HepG2 (cell line): ENCODE measurements around the gene ARID3C. TPM values are rescaled to one million over a fixed set of nuclear protein-coding genes. Genes with fewer than 3 reads are reported as not detected.

Experiments
- HBP1 ChIP-seq: IDR thresholded peaks from 2 replicates; pipeline ENCODE4 v1.6.1; 2016; ENCODE audit warnings: low read depth, control low read depth
- HOXA3 ChIP-seq: sonication (generic); formaldehyde crosslinking; IDR thresholded peaks from 2 replicates; pipeline ENCODE4 v1.5.0; 2020; ENCODE audit warnings: missing genetic modification reagents
- ISL2 ChIP-seq: sonication (generic); formaldehyde crosslinking; IDR thresholded peaks from 2 replicates; pipeline ENCODE4 v1.5.0; 2020; ENCODE audit warnings: missing genetic modification reagents
- KDM6A ChIP-seq: IDR thresholded peaks from 2 replicates; pipeline ENCODE4 v1.6.1; 2016; ENCODE audit warnings: low read depth
- MIER3 ChIP-seq: IDR thresholded peaks from 2 replicates; pipeline ENCODE4 v1.6.1; 2016; ENCODE audit warnings: missing compliant biosample characterization, borderline replicate concordance
- POGZ ChIP-seq: sonication (generic); formaldehyde crosslinking; IDR thresholded peaks from 2 replicates; pipeline ENCODE4 v1.4.0; 2020; ENCODE audit warnings: mild to moderate bottlenecking, missing genetic modification reagents
- POLR2AphosphoS2 ChIP-seq: IDR thresholded peaks from 2 replicates; pipeline ENCODE4 v1.6.1; 2011; ENCODE audit warnings: low read depth, low read length, improper control_type of control experiment
- RBM22 ChIP-seq: fragments of 200-400 bp; formaldehyde crosslinking; optimal IDR thresholded peaks from 2 replicates; pipeline ENCODE3; 2017; ENCODE audit warnings: mild to moderate bottlenecking, low read length, moderate library complexity
- REPIN1 ChIP-seq: sonication (generic); formaldehyde crosslinking; IDR thresholded peaks from 2 replicates; pipeline ENCODE4 v1.8.0; 2022; ENCODE audit warnings: missing genetic modification reagents, low read depth, mild to moderate bottlenecking, borderline replicate concordance
- RFXANK ChIP-seq: IDR thresholded peaks from 2 replicates; pipeline ENCODE4 v1.6.1; 2016
- SIN3B ChIP-seq: fragments of 150-350 bp; IDR thresholded peaks from 2 replicates; pipeline ENCODE4 v1.6.1; 2014; ENCODE audit warnings: low read length
- SMARCC2 ChIP-seq: fragments of 450-650 bp; IDR thresholded peaks from 2 replicates; pipeline ENCODE4 v1.6.1; 2017; ENCODE audit warnings: antibody characterized with exemption, mild to moderate bottlenecking
- TBP ChIP-seq: sonication (generic); formaldehyde crosslinking; IDR thresholded peaks from 2 replicates; pipeline ENCODE4 v1.5.0; 2020; ENCODE audit warnings: missing genetic modification reagents
- USF2 ChIP-seq, 2 experiments: sonication (generic) in 1 of 2; formaldehyde crosslinking in 1 of 2; IDR thresholded peaks; 2 replicates each; pipeline versions ENCODE4 v1.5.1 to v1.6.1; 2011 to 2020; ENCODE audit warnings: borderline replicate concordance in 1 of 2, low read depth in 1 of 2, low read length in 1 of 2, mild to moderate bottlenecking in 1 of 2, missing genetic modification reagents in 1 of 2, moderate library complexity in 1 of 2
- ZNF160 ChIP-seq: sonication (generic); formaldehyde crosslinking; IDR thresholded peaks from 2 replicates; pipeline ENCODE4 v1.8.0; 2022; ENCODE audit warnings: mild to moderate bottlenecking, inconsistent platforms, missing genetic modification reagents
- ZNF589 ChIP-seq: sonication (generic); formaldehyde crosslinking; conservative IDR thresholded peaks from 2 replicates; pipeline ENCODE4 v1.8.0; 2022; ENCODE audit warnings: mild to moderate bottlenecking, moderate library complexity, missing genetic modification reagents
- ZNF652 ChIP-seq: IDR thresholded peaks from 2 replicates; pipeline ENCODE4 v1.6.1; 2016; ENCODE audit warnings: low read depth, borderline replicate concordance
- ZNF737 ChIP-seq: sonication (generic); formaldehyde crosslinking; IDR thresholded peaks from 2 replicates; pipeline ENCODE4 v1.5.0; 2020; ENCODE audit warnings: missing genetic modification reagents, mild to moderate bottlenecking, borderline replicate concordance
- ZNF772 ChIP-seq: sonication (generic); formaldehyde crosslinking; IDR thresholded peaks from 2 replicates; pipeline ENCODE4 v1.5.0; 2020; ENCODE audit warnings: mild to moderate bottlenecking, missing genetic modification reagents
- ZNF879 ChIP-seq: sonication (generic); formaldehyde crosslinking; IDR thresholded peaks from 2 replicates; pipeline ENCODE4 v1.8.1; 2023; ENCODE audit warnings: missing genetic modification reagents
- ZSCAN31 ChIP-seq: sonication (generic); formaldehyde crosslinking; IDR thresholded peaks from 2 replicates; pipeline ENCODE4 v1.5.0; 2020; ENCODE audit warnings: low read depth, mild to moderate bottlenecking, missing genetic modification reagents
- polyA plus RNA-seq, 8 experiments: library from polyadenylated mRNA; depleted of rRNA in 3 of 8; stranded (reverse) in 7 of 8; unstranded in 1 of 8; fragments of >200 nt; fragmentation: Illumina TruSeq in 4 of 8; extraction: Trizol in 4 of 8; gene quantifications; 2 replicates each; pipeline versions ENCODE4 v1.2.1 to v1.2.3, GENCODE V29; 2011 to 2016; ENCODE audit warnings: low read depth in 4 of 8, missing spikeins in 1 of 8, mixed read lengths in 1 of 8; ENCODE audit not compliant: insufficient read depth in 1 of 8
- total RNA-seq, 5 experiments: library from RNA; depleted of rRNA; stranded (reverse); fragments of >200 nt; fragmentation: Illumina TruSeq; extraction: Trizol; gene quantifications; 2 replicates each; pipeline ENCODE4 v1.2.3, GENCODE V29; 2016; ENCODE audit warnings: low read depth in 1 of 5
- TF ChIP-seq, protein P1 (sequence below): sonication (generic); formaldehyde crosslinking; IDR thresholded peaks from 2 replicates; pipeline ENCODE4 v1.4.0; 2020; ENCODE audit warnings: missing genetic modification reagents
- TF ChIP-seq, protein P2 (sequence below): sonication (generic); formaldehyde crosslinking; IDR thresholded peaks from 2 replicates; pipeline ENCODE4 v1.4.0; 2020; ENCODE audit warnings: missing genetic modification reagents, borderline replicate concordance

The ARID3C gene
- total and polyA plus RNA-seq, 2 of the 13 experiments (the other 11 are each of a cell fraction or from before 2014, with no cell fraction given): not detected

DNA sequence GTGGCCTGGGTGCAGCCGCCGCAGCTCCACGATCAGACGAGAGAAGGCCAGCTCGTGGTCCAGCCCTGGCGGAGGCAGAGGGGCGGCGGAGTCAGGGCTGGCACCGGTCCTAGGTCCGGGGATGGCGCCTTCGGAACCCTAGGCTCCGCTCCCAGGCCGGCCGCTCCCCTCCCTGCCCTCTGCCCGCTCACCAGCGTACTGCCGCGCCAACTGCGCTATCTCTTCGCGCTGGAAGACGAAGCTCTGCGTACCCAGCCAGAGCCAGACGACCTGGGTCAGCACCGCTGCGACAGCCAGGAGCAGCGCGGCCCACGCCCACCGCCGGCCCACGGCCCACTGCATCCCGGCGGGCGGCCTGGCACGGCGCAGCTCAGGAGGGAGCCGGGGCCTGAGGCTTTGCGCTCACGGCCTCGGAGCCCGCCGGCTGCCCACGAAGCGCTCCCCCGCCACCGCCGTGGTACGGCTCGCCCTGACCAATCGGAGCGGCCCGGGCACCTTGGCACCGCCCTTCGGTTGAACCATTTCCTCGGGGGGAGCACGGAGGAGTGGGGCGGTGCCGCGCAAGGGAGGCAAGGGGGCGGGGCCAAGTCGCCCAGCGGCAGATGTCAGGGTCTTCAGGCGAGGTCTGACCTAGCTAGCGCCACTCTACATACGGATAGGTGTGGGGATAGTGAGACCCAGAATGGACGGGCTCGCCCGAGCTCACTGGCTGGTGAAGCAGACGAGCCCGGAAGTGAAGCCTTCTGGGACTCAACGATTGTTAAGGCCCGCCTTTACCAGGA, 8.7 kb upstream of the ARID3C start, which contains the start of gene SIGMAR1 (continued):
- TF ChIP-seq USF2 (IDR thresholded peaks at IDR 0.05; ENCODE audit: low read depth, low read length) (no peak), USF2 (CRISPR knock-in tag; IDR thresholded peaks at IDR 0.05; ENCODE audit: borderline replicate concordance) (peak; percentile 22; the same call in 1 of the 2 replicates), POGZ (CRISPR knock-in tag) (peak; percentile 80), SMARCC2 (no peak), ZNF737 (CRISPR knock-in tag) (no peak), ZNF589 (CRISPR knock-in tag) (no peak), ZNF772 (CRISPR knock-in tag) (0 out of 2 replicates have a peak, but pooled peaks have one; percentile 28), KDM6A (no peak), POLR2AphosphoS2 (no peak), MIER3 (CRISPR knock-in tag) (no peak), SIN3B (no peak), RBM22 (no peak), ZNF160 (peak; percentile 50; the same call in 1 of the 2 replicates), TBP (CRISPR knock-in tag) (no peak), ISL2 (CRISPR knock-in tag) (0 out of 2 replicates have a peak, but pooled peaks have one; percentile 8), ZNF879 (peak; percentile 88), HBP1 (CRISPR knock-in tag) (no peak; the same call in 1 of the 2 replicates), HOXA3 (CRISPR knock-in tag) (peak; percentile 54; the same call in 1 of the 2 replicates), ZNF652 (CRISPR knock-in tag) (no peak), ZSCAN31 (CRISPR knock-in tag) (peak; percentile 87; the same call in 1 of the 2 replicates), REPIN1 (CRISPR knock-in tag) (peak; percentile 87), RFXANK (0 out of 2 replicates have a peak, but pooled peaks have one; percentile 60)
- TF ChIP-seq, protein P1, sequence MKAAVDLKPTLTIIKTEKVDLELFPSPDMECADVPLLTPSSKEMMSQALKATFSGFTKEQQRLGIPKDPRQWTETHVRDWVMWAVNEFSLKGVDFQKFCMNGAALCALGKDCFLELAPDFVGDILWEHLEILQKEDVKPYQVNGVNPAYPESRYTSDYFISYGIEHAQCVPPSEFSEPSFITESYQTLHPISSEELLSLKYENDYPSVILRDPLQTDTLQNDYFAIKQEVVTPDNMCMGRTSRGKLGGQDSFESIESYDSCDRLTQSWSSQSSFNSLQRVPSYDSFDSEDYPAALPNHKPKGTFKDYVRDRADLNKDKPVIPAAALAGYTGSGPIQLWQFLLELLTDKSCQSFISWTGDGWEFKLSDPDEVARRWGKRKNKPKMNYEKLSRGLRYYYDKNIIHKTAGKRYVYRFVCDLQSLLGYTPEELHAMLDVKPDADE (CRISPR knock-in tag): peak; percentile 73; the same call in 1 of the 2 replicates
- TF ChIP-seq, protein P2, sequence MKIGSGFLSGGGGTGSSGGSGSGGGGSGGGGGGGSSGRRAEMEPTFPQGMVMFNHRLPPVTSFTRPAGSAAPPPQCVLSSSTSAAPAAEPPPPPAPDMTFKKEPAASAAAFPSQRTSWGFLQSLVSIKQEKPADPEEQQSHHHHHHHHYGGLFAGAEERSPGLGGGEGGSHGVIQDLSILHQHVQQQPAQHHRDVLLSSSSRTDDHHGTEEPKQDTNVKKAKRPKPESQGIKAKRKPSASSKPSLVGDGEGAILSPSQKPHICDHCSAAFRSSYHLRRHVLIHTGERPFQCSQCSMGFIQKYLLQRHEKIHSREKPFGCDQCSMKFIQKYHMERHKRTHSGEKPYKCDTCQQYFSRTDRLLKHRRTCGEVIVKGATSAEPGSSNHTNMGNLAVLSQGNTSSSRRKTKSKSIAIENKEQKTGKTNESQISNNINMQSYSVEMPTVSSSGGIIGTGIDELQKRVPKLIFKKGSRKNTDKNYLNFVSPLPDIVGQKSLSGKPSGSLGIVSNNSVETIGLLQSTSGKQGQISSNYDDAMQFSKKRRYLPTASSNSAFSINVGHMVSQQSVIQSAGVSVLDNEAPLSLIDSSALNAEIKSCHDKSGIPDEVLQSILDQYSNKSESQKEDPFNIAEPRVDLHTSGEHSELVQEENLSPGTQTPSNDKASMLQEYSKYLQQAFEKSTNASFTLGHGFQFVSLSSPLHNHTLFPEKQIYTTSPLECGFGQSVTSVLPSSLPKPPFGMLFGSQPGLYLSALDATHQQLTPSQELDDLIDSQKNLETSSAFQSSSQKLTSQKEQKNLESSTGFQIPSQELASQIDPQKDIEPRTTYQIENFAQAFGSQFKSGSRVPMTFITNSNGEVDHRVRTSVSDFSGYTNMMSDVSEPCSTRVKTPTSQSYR (CRISPR knock-in tag): 0 out of 2 replicates have a peak, but pooled peaks have one; percentile 9
